ENCODE results near the gene CLK2. TPM values are rescaled to one million over a fixed set of nuclear protein-coding genes. Genes with fewer than 3 reads are reported as not detected.

Gene CLK2
- total and polyA plus RNA-seq, 9 of the 15 experiments (the other 6 are each of a cell fraction or from before 2014, with no cell fraction given) = 13.5 to 81.4 (median 39.6) TPM

DNA sequence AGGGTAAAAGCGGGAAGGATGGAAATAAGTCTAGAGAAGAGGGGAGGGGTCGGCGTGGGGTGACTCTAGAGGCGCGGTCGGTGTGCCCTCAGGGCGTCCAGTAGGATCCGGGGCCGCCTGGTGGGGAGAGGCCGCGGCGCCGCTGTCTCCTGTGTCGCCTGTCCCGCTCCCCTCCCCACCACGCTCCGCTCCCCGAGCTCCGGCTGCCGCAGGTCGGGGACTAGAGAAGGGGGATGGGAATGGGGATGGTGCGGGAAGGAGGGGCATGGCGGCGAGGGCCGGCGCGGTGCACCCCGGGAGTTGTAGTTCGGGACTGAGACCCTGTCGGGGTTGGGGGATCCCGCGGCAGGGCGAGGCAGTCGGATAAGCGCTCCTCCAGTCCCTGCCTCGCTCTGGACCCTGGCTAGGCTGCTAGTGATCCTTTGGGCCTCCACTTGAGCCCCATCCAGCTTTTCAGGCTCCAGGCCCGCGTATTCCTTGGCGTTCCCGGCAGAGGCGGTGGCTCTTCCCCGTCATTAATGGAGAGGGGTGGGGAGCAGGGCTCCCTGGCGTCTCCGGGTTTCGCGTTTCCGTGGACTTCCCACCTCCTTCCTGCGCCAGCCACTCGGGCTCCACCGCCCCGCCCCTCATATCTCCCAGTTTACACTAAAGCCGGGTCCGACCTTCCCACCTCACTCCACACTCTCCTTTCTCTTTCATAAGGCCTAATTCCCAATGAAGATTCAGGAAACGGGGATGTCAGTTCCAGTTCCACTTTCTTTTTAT lies 17.9 kb downstream of the CLK2 start, which contains the start of gene ENTREP3 (continued):
- TF ChIP-seq PHF21A (IDR thresholded peaks at IDR 0.05; ENCODE audit: borderline replicate concordance, low read depth) (no peak), NBN (IDR thresholded peaks at IDR 0.05; ENCODE audit: low read depth) (no peak), EP300 (IDR thresholded peaks at IDR 0.05; ENCODE audit: low read length) (no peak; the same call in 1 of the 2 replicates), SIX5 (IDR thresholded peaks at IDR 0.05; ENCODE audit: borderline replicate concordance in 1 of 2, insufficient read depth in 1 of 2, low read depth in 1 of 2, low read length in 2 of 2) (peak; percentile 68 to 77), KHSRP (IDR thresholded peaks at IDR 0.05) (no peak), KLF16 (IDR thresholded peaks at IDR 0.05) (no peak), ZNF57 (CRISPR knock-in tag; IDR thresholded peaks at IDR 0.05) (no peak), NONO (IDR thresholded peaks at IDR 0.05; ENCODE audit: low read depth in 2 of 2, low read length in 1 of 2) (no peak), POLR3G (IDR thresholded peaks at IDR 0.05; ENCODE audit: extremely low read depth, insufficient read length, insufficient replicate concordance) (no peak), CREM (IDR thresholded peaks at IDR 0.05; ENCODE audit: low read depth) (peak; percentile 78), NRF1 (conservative IDR thresholded peaks at IDR 0.05 in 1 of 2, IDR thresholded peaks at IDR 0.05 in 1 of 2) (peak; percentile 53 to 56)
- TF ChIP-seq, protein P1, sequence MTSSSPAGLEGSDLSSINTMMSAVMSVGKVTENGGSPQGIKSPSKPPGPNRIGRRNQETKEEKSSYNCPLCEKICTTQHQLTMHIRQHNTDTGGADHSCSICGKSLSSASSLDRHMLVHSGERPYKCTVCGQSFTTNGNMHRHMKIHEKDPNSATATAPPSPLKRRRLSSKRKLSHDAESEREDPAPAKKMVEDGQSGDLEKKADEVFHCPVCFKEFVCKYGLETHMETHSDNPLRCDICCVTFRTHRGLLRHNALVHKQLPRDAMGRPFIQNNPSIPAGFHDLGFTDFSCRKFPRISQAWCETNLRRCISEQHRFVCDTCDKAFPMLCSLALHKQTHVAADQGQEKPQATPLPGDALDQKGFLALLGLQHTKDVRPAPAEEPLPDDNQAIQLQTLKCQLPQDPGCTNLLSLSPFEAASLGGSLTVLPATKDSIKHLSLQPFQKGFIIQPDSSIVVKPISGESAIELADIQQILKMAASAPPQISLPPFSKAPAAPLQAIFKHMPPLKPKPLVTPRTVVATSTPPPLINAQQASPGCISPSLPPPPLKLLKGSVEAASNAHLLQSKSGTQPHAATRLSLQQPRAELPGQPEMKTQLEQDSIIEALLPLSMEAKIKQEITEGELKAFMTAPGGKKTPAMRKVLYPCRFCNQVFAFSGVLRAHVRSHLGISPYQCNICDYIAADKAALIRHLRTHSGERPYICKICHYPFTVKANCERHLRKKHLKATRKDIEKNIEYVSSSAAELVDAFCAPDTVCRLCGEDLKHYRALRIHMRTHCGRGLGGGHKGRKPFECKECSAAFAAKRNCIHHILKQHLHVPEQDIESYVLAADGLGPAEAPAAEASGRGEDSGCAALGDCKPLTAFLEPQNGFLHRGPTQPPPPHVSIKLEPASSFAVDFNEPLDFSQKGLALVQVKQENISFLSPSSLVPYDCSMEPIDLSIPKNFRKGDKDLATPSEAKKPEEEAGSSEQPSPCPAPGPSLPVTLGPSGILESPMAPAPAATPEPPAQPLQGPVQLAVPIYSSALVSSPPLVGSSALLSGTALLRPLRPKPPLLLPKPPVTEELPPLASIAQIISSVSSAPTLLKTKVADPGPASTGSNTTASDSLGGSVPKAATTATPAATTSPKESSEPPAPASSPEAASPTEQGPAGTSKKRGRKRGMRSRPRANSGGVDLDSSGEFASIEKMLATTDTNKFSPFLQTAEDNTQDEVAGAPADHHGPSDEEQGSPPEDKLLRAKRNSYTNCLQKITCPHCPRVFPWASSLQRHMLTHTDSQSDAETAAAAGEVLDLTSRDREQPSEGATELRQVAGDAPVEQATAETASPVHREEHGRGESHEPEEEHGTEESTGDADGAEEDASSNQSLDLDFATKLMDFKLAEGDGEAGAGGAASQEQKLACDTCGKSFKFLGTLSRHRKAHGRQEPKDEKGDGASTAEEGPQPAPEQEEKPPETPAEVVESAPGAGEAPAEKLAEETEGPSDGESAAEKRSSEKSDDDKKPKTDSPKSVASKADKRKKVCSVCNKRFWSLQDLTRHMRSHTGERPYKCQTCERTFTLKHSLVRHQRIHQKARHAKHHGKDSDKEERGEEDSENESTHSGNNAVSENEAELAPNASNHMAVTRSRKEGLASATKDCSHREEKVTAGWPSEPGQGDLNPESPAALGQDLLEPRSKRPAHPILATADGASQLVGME (CRISPR knock-in tag; IDR thresholded peaks at IDR 0.05) = peak; percentile 11; the same call in 1 of the 2 replicates
- TF ChIP-seq, protein P2, sequence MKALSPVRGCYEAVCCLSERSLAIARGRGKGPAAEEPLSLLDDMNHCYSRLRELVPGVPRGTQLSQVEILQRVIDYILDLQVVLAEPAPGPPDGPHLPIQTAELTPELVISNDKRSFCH (CRISPR knock-in tag; IDR thresholded peaks at IDR 0.05) = no peak
- TF ChIP-seq, protein P2 (tag; IDR thresholded peaks at IDR 0.05) = no peak; the same call in 1 of the 2 replicates
- TF ChIP-seq, protein P3, sequence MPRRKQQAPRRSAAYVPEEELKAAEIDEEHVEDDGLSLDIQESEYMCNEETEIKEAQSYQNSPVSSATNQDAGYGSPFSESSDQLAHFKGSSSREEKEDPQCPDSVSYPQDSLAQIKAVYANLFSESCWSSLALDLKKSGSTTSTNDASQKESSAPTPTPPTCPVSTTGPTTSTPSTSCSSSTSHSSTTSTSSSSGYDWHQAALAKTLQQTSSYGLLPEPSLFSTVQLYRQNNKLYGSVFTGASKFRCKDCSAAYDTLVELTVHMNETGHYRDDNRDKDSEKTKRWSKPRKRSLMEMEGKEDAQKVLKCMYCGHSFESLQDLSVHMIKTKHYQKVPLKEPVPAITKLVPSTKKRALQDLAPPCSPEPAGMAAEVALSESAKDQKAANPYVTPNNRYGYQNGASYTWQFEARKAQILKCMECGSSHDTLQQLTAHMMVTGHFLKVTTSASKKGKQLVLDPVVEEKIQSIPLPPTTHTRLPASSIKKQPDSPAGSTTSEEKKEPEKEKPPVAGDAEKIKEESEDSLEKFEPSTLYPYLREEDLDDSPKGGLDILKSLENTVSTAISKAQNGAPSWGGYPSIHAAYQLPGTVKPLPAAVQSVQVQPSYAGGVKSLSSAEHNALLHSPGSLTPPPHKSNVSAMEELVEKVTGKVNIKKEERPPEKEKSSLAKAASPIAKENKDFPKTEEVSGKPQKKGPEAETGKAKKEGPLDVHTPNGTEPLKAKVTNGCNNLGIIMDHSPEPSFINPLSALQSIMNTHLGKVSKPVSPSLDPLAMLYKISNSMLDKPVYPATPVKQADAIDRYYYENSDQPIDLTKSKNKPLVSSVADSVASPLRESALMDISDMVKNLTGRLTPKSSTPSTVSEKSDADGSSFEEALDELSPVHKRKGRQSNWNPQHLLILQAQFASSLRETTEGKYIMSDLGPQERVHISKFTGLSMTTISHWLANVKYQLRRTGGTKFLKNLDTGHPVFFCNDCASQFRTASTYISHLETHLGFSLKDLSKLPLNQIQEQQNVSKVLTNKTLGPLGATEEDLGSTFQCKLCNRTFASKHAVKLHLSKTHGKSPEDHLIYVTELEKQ (CRISPR knock-in tag; IDR thresholded peaks at IDR 0.05) = no peak
- TF ChIP-seq, protein P4, sequence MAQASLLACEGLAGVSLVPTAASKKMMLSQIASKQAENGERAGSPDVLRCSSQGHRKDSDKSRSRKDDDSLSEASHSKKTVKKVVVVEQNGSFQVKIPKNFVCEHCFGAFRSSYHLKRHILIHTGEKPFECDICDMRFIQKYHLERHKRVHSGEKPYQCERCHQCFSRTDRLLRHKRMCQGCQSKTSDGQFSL (CRISPR knock-in tag; IDR thresholded peaks at IDR 0.05) = no peak
- TF ChIP-seq, protein P4 (tag; IDR thresholded peaks at IDR 0.05) = no peak
